SK-N-MC (cell line): ENCODE measurements around the gene C1orf56.
A peak's percentile ranks its signal among the peaks of the same experiment; 100 is the strongest.

Source experiments
- EZH2 ChIP-seq: fragments of 200-600 bp; sonication (generic); IDR thresholded peaks from one replicate; pipeline ENCODE4 v1.6.1; 2017; ENCODE audit warnings: antibody characterized with exemption
- FOXP2 ChIP-seq: optimal IDR thresholded peaks from 2 replicates; pipeline ENCODE3; 2011; ENCODE audit warnings: mild to moderate bottlenecking, moderate library complexity; ENCODE audit not compliant: insufficient read depth; ENCODE audit errors: extremely low read length, control extremely low read depth
- POLR2AphosphoS5 ChIP-seq: IDR thresholded peaks from 2 replicates; pipeline ENCODE4 v1.6.1; 2012; ENCODE audit warnings: mild to moderate bottlenecking, low read depth, low read length, borderline replicate concordance

DNA sequence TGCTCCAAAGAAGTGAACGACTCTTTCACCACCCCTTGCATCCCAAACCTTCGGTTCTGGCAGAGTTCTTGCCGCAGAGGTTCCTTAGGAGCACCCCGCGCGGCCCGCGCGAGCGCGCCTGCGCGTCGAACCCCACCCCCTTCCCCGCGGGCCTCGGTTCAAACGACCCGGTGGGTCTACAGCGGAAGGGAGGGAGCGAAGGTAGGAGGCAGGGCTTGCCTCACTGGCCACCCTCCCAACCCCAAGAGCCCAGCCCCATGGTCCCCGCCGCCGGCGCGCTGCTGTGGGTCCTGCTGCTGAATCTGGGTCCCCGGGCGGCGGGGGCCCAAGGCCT is at the start of gene C1orf56:
- TF ChIP-seq EZH2 (no peak), POLR2AphosphoS5 (peak; percentile 64; the same call in 1 of the 2 replicates), FOXP2 (no peak)
